Fibroblast of lung (primary cell): ENCODE data around the gene ZNF79. TPM values are rescaled to one million over a fixed set of nuclear protein-coding genes. Genes with fewer than 3 reads are reported as not detected.

Source experiments
- DNase-seq, 2 donors: peaks; one replicate each; pipeline versions ENCODE4 v3.0.0 to v3.0.0-alpha.2; 2010; ENCODE audit warnings: low read depth in 2 of 2
- H2AFZ ChIP-seq: 2 replicates; pipeline ENCODE4 v1.5.1; 2012; ENCODE audit warnings: low read length, control low read depth, inconsistent platforms
- H3K27ac ChIP-seq: 2 replicates; pipeline ENCODE4 v1.5.1; 2011; ENCODE audit warnings: low read length, control low read depth; ENCODE audit not compliant: insufficient read depth
- H3K27me3 ChIP-seq: 2 replicates; pipeline ENCODE4 v1.5.1; 2011; ENCODE audit warnings: mild to moderate bottlenecking, low read length; ENCODE audit not compliant: control insufficient read depth, insufficient read depth
- H3K36me3 ChIP-seq: 2 replicates; pipeline ENCODE4 v1.5.1; 2011; ENCODE audit warnings: low read length; ENCODE audit not compliant: control insufficient read depth, insufficient read depth
- H3K4me1 ChIP-seq: 2 replicates; pipeline ENCODE4 v1.5.1; 2011; ENCODE audit warnings: low read length; ENCODE audit not compliant: control insufficient read depth, insufficient read depth; ENCODE audit errors: extremely low read depth
- H3K4me2 ChIP-seq: 2 replicates; pipeline ENCODE4 v1.5.1; 2011; ENCODE audit warnings: low read length, control low read depth; ENCODE audit not compliant: insufficient read depth; ENCODE audit errors: extremely low read depth
- H3K4me3 ChIP-seq, 4 experiments: fragments of 200-600 bp in 1 of 4; sonication (generic) in 1 of 4; replicated peaks in 1 of 4; 2 replicates each; pipeline ENCODE4 v1.5.1; 2011 to 2016; ENCODE audit warnings: low read length in 4 of 4, low read depth in 3 of 4, mild to moderate bottlenecking in 3 of 4, control low read depth in 2 of 4, inconsistent platforms in 1 of 4, mixed read lengths in 1 of 4; ENCODE audit not compliant: insufficient read depth in 1 of 4; ENCODE audit errors: control extremely low read depth in 1 of 4
- H3K79me2 ChIP-seq: 2 replicates; pipeline ENCODE4 v1.5.1; 2012; ENCODE audit warnings: mild to moderate bottlenecking, low read length, inconsistent platforms; ENCODE audit not compliant: control insufficient read depth, insufficient read depth
- H3K9ac ChIP-seq: 2 replicates; pipeline ENCODE4 v1.5.1; 2011; ENCODE audit warnings: mild to moderate bottlenecking, low read length, control low read depth; ENCODE audit not compliant: insufficient read depth
- H3K9me3 ChIP-seq: 2 replicates; pipeline ENCODE4 v1.5.1; 2012; ENCODE audit warnings: low read depth, low read length; ENCODE audit not compliant: control insufficient read depth, insufficient read depth
- H4K20me1 ChIP-seq: 2 replicates; pipeline ENCODE4 v1.5.1; 2011; ENCODE audit warnings: low read length; ENCODE audit not compliant: control insufficient read depth, insufficient read depth; ENCODE audit errors: extremely low read depth
- EZH2 ChIP-seq: IDR thresholded peaks from 2 replicates; pipeline ENCODE4 v1.5.1; 2012; ENCODE audit warnings: low read length, control low read depth, mild to moderate bottlenecking; ENCODE audit errors: missing control alignments
- polyA plus RNA-seq, 2 donors: library from polyadenylated mRNA; depleted of rRNA in 1 of 2; stranded (reverse) in 1 of 2; unstranded in 1 of 2; fragments of >200 nt; gene quantifications; 2 replicates each; pipeline ENCODE4 v1.2.1, GENCODE V29; 2011 to 2012; ENCODE audit warnings: missing spikeins in 1 of 2
- total RNA-seq: library from RNA; depleted of rRNA; stranded (reverse); fragments of >200 nt; gene quantifications from 2 replicates; pipeline ENCODE4 v1.2.1, GENCODE V29; 2014
- TF ChIP-seq, protein P1 (sequence below), 2 donors: IDR thresholded peaks in 1 of 2; conservative IDR thresholded peaks in 1 of 2; 1 replicate in 1 of 2; 2 replicates in 1 of 2; pipeline ENCODE4 v1.5.1; 2011 to 2012; ENCODE audit warnings: low read length in 2 of 2, control low read depth in 1 of 2, inconsistent platforms in 1 of 2, low read depth in 1 of 2, mild to moderate bottlenecking in 1 of 2

ZNF79 gene
- total and polyA plus RNA-seq, 2 donors (not counting 1 experiment from before 2014, with no cell fraction given), result 4.9 to 15.0 TPM

GRCh38 chr9:127492616-127493015 lies 68.4 kb downstream of the ZNF79 start:
- Histone ChIP-seq H3K9me3 (no peaks in the 10 kb centered on the region), H3K9ac (no peak overlapping the region), H3K36me3 (peaks cover 32% of the 10 kb centered on the region), H3K4me3 (no peak overlapping the region), H3K27me3 (no peaks in the 10 kb centered on the region), H4K20me1 (no peaks in the 10 kb centered on the region), H3K4me2 (no peak overlapping the region), H3K79me2 (no peaks in the 10 kb centered on the region), H2AFZ (no peak overlapping the region), H3K4me1 (peaks cover 10% of the 10 kb centered on the region), H3K27ac (no peak overlapping the region)
- no peak for DNase-seq
- TF ChIP-seq, protein P1, sequence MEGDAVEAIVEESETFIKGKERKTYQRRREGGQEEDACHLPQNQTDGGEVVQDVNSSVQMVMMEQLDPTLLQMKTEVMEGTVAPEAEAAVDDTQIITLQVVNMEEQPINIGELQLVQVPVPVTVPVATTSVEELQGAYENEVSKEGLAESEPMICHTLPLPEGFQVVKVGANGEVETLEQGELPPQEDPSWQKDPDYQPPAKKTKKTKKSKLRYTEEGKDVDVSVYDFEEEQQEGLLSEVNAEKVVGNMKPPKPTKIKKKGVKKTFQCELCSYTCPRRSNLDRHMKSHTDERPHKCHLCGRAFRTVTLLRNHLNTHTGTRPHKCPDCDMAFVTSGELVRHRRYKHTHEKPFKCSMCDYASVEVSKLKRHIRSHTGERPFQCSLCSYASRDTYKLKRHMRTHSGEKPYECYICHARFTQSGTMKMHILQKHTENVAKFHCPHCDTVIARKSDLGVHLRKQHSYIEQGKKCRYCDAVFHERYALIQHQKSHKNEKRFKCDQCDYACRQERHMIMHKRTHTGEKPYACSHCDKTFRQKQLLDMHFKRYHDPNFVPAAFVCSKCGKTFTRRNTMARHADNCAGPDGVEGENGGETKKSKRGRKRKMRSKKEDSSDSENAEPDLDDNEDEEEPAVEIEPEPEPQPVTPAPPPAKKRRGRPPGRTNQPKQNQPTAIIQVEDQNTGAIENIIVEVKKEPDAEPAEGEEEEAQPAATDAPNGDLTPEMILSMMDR (conservative IDR thresholded peaks at IDR 0.05 in 1 of 2, IDR thresholded peaks at IDR 0.05 in 1 of 2; ENCODE audit: low read depth in 1 of 2, low read length in 2 of 2), result no peak
- no peak for TF ChIP-seq EZH2

DNA sequence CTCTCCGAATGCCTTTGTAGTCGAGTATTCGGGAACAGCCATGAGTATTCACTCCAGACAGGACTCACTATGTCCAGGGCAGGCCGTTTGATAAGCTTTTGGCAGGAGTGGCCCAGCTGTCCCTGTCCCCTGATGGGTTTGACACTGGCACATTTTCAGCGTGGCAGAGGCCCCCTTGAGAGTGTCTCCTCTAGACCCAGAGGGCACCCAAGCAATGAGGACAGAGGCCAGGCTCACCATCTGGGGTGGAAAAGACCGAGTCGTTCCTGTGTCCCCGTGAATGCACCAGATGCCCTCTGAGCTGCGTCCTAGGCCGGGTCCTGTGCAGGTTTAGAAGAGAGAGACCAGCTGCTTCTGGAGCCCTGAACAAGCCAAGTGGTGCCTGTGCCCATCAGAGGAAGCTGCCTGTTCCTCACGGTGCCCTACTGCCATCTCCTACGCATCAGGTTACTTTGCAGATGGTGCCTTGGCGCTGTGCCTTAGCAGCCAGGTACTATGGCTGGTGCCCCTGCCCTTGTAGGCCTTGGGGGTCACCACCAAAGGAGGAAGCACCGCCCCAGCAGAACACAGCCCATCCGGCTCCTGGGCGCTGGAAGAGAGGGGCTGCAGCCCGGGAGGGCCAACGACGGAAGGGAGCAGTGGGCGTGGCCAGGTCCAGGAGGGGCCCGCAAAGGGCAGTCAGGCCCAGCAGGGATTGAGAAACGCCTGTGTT lies 69.6 kb downstream of the ZNF79 start:
- no peak for DNase-seq
- TF ChIP-seq, protein P1 (conservative IDR thresholded peaks at IDR 0.05 in 1 of 2, IDR thresholded peaks at IDR 0.05 in 1 of 2; ENCODE audit: low read depth in 1 of 2, low read length in 2 of 2), result no peak
- TF ChIP-seq EZH2, result no peak
- H4K20me1 ChIP-seq, result no peaks in the 10 kb centered on the region

GRCh38 chr9:127494304-127494702 lies 70.1 kb downstream of the ZNF79 start:
- TF ChIP-seq EZH2, result no peak
- TF ChIP-seq, protein P1 (conservative IDR thresholded peaks at IDR 0.05 in 1 of 2, IDR thresholded peaks at IDR 0.05 in 1 of 2; ENCODE audit: low read depth in 1 of 2, low read length in 2 of 2), result no peak
- Histone ChIP-seq H3K9ac (no peak overlapping the region), H3K4me2 (no peak overlapping the region), H3K79me2 (no peaks in the 10 kb centered on the region), H3K9me3 (no peaks in the 10 kb centered on the region), H2AFZ (no peak overlapping the region), H3K4me1 (peaks cover 10% of the 10 kb centered on the region), H3K27me3 (no peaks in the 10 kb centered on the region), H3K4me3 (no peak overlapping the region), H3K36me3 (peaks cover 39% of the 10 kb centered on the region), H3K27ac (no peak overlapping the region), H4K20me1 (no peaks in the 10 kb centered on the region)
- no peak for DNase-seq

More for the DNA sequence above, 69.6 kb downstream of the ZNF79 start:
- no peak overlapping the region for H3K9ac ChIP-seq
- no peak overlapping the region for H3K27ac ChIP-seq
- peaks cover 39% of the 10 kb centered on the region for H3K36me3 ChIP-seq
- H3K4me3 ChIP-seq, result no peak overlapping the region
- H3K79me2 ChIP-seq, result no peaks in the 10 kb centered on the region
- no peaks in the 10 kb centered on the region for H3K27me3 ChIP-seq
- H3K4me2 ChIP-seq, result no peak overlapping the region
- H2AFZ ChIP-seq, result no peak overlapping the region
- peaks cover 10% of the 10 kb centered on the region for H3K4me1 ChIP-seq
- no peaks in the 10 kb centered on the region for H3K9me3 ChIP-seq

Other genes with a start within 250 kb of the ZNF79 start
- 3.9 and 6.4 TPM in 2 replicates for gene GARNL3, start 159.6 kb upstream of the ZNF79 start, total RNA-seq
- 0.78 and 1.5 TPM in 2 replicates for gene GARNL3, start 159.6 kb upstream of the ZNF79 start, polyA plus RNA-seq
- gene SLC2A8, start 27.2 kb upstream of the ZNF79 start, total RNA-seq, result 7.2 and 11.4 TPM in 2 replicates
- gene SLC2A8, start 27.2 kb upstream of the ZNF79 start, polyA plus RNA-seq, result 4.6 and 6.3 TPM in 2 replicates
- gene RPL12, start 27.0 kb downstream of the ZNF79 start, total RNA-seq, result 1,387 and 1,751 TPM in 2 replicates
- gene RPL12, start 27.0 kb downstream of the ZNF79 start, polyA plus RNA-seq, result 1,726 and 1,973 TPM in 2 replicates
- gene LRSAM1, start 27.1 kb downstream of the ZNF79 start, total RNA-seq, result 10.0 and 18.0 TPM in 2 replicates
- gene LRSAM1, start 27.1 kb downstream of the ZNF79 start, polyA plus RNA-seq, result 6.8 and 8.6 TPM in 2 replicates
- 19.8 and 36.0 TPM in 2 replicates for gene STXBP1, start 187.9 kb downstream of the ZNF79 start, total RNA-seq
- gene STXBP1, start 187.9 kb downstream of the ZNF79 start, polyA plus RNA-seq, result 25.6 and 34.6 TPM in 2 replicates